ENCODE measurements around the gene USP12. TPM values are rescaled to one million over a fixed set of nuclear protein-coding genes. Genes with fewer than 3 reads are reported as not detected.
A peak's percentile ranks its signal among the peaks of the same experiment; 100 is the strongest.

USP12 gene
- total RNA-seq, 4 donors from 2014 or later: 3.9 to 31.7 (median 13.6) TPM

GRCh38 chr13:27176470-27177410 lies 5.1 kb upstream of the USP12 start:
- no peak for DNase-seq
- WGBS, 2 donors: 63 to 70% methylated on average over 8 of the region's 8 CpGs
- Histone ChIP-seq H3K27me3 (no peaks in the 10 kb centered on the region), H3K4me3 (no peak overlapping the region), H3K4me1 (peaks cover 0 to 25% (median 6%) of the 10 kb centered on the region in 3 donors), H3K36me3 (no peaks in the 10 kb centered on the region), H3K27ac (no peak overlapping the region), H3K9me3 (no peaks in the 10 kb centered on the region)
- intact Hi-C loops (cut with DNase I): loop anchor here (10.0 kb wide), 2 partner anchors 78 to 192 kb away; partner anchors contain the start of gene RPL21
- TF ChIP-seq POLR2A (IDR thresholded peaks at IDR 0.05): no peak
- no peak for TF ChIP-seq CTCF (IDR thresholded peaks at IDR 0.05)

- Histone ChIP-seq H3K9me3 (no peaks in the 10 kb centered on the region), H3K36me3 (no peaks in the 10 kb centered on the region), H3K4me3 (no peak overlapping the region), H3K27ac (no peak overlapping the region), H3K27me3 (no peaks in the 10 kb centered on the region), H3K4me1 (peaks cover 3 to 33% (median 10%) of the 10 kb centered on the region in 3 donors)
- 43 to 60% methylated on average over 6 of the region's 6 CpGs for WGBS, 2 donors
- TF ChIP-seq POLR2A (IDR thresholded peaks at IDR 0.05) (no peak), CTCF (IDR thresholded peaks at IDR 0.05) (no peak)
- no peak for DNase-seq
- intact Hi-C loops (cut with DNase I): loop anchor here (10.0 kb wide), 2 partner anchors 80 to 190 kb away; partner anchors contain the start of gene RPL21
Measured at GRCh38 chr13:27174766-27175455, 3.3 kb upstream of the USP12 start.

- DNase-seq: no peak
- TF ChIP-seq POLR2A (IDR thresholded peaks at IDR 0.05) (no peak), CTCF (IDR thresholded peaks at IDR 0.05) (no peak)
- Histone ChIP-seq H3K9me3 (no peaks in the 10 kb centered on the region), H3K4me1 (peaks cover 22 to 57% (median 24%) of the 10 kb centered on the region in 3 donors), H3K36me3 (no peaks in the 10 kb centered on the region), H3K27ac (peak overlapping the region; percentile 94 to 98 (median 96)), H3K27me3 (no peaks in the 10 kb centered on the region), H3K4me3 (peak overlapping the region; percentile 44 to 97 (median 79))
- intact Hi-C loops (cut with DNase I): loop anchor here (10.0 kb wide), 2 partner anchors 82 to 188 kb away; partner anchors contain the start of gene RPL21
- 6% methylated on average over 3 of the region's 3 CpGs for WGBS, 2 donors
Measured at GRCh38 chr13:27172495-27172842, 858 bp upstream of the USP12 start.

- H3K9me3 ChIP-seq: no peaks in the 10 kb centered on the region
- peak overlapping the region; percentile 94 to 98 (median 96) for H3K27ac ChIP-seq
- peak overlapping the region; percentile 44 to 97 (median 79) for H3K4me3 ChIP-seq
- H3K36me3 ChIP-seq: no peaks in the 10 kb centered on the region
- peak in 3 of 6 experiments; percentile 6 to 17 (median 15) for TF ChIP-seq CTCF (IDR thresholded peaks at IDR 0.05)
- TF ChIP-seq POLR2A (IDR thresholded peaks at IDR 0.05): peak in 1 of 4 donors; percentile 10
- intact Hi-C loops (cut with DNase I): loop anchor here (10.0 kb wide), 2 partner anchors 83 to 187 kb away; partner anchors contain the start of gene RPL21
- DNase-seq: peak; percentile 36
- H3K4me1 ChIP-seq: peaks cover 22 to 62% (median 25%) of the 10 kb centered on the region in 3 donors
- no peaks in the 10 kb centered on the region for H3K27me3 ChIP-seq
- WGBS, 2 donors: 0% methylated on average over 8 to 15 of the region's 73 CpGs
Measured at GRCh38 chr13:27171827-27172494, 350 bp upstream of the USP12 start.

Data from esophagus squamous epithelium (tissue), 5 donors.